Measurements from ENCODE around the gene LRP1B.

Gene LRP1B

GRCh38 chr2:141814150-141814549, 316.7 kb downstream of the LRP1B start:
- TF ChIP-seq USF1 (IDR thresholded peaks at IDR 0.05) (no peak), CEBPB (IDR thresholded peaks at IDR 0.05) (no peak), REST (IDR thresholded peaks at IDR 0.05; ENCODE audit: low read depth) (no peak), TCF12 (IDR thresholded peaks at IDR 0.05; ENCODE audit: low read depth) (no peak), TEAD4 (IDR thresholded peaks at IDR 0.05) (no peak), FOXM1 (IDR thresholded peaks at IDR 0.05; ENCODE audit: borderline replicate concordance, low read depth) (no peak), TAF1 (IDR thresholded peaks at IDR 0.05; ENCODE audit: low read depth) (no peak), RAD21 (IDR thresholded peaks at IDR 0.05; ENCODE audit: low read depth) (no peak), ZBTB7A (IDR thresholded peaks at IDR 0.05; ENCODE audit: low read depth) (no peak), NFIC (IDR thresholded peaks at IDR 0.05) (no peak), MAX (IDR thresholded peaks at IDR 0.05) (no peak)

GRCh38 chr2:141810148-141810547, 320.7 kb downstream of the LRP1B start:
- no peak for TF ChIP-seq FOXM1 (IDR thresholded peaks at IDR 0.05; ENCODE audit: borderline replicate concordance, low read depth)

GRCh38 chr2:141806090-141806489, 324.7 kb downstream of the LRP1B start:
- TF ChIP-seq EP300 (IDR thresholded peaks at IDR 0.05; ENCODE audit: borderline replicate concordance) (no peak), TCF12 (IDR thresholded peaks at IDR 0.05; ENCODE audit: low read depth) (no peak), REST (IDR thresholded peaks at IDR 0.05; ENCODE audit: low read depth) (no peak), YY1 (IDR thresholded peaks at IDR 0.05; ENCODE audit: low read depth) (no peak), CEBPB (IDR thresholded peaks at IDR 0.05) (no peak), EGR1 (IDR thresholded peaks at IDR 0.05) (no peak), NFIC (IDR thresholded peaks at IDR 0.05) (no peak), RAD21 (IDR thresholded peaks at IDR 0.05; ENCODE audit: low read depth) (no peak), CREB1 (IDR thresholded peaks at IDR 0.05; ENCODE audit: low read depth) (no peak), MAX (IDR thresholded peaks at IDR 0.05) (no peak)

GRCh38 chr2:141805302-141805701, 325.5 kb downstream of the LRP1B start:
- TF ChIP-seq EP300 (IDR thresholded peaks at IDR 0.05; ENCODE audit: borderline replicate concordance): no peak
- no peak for TF ChIP-seq TCF12 (IDR thresholded peaks at IDR 0.05; ENCODE audit: low read depth)
- TF ChIP-seq ZBTB7A (IDR thresholded peaks at IDR 0.05; ENCODE audit: low read depth): no peak
- TF ChIP-seq FOXM1 (IDR thresholded peaks at IDR 0.05; ENCODE audit: borderline replicate concordance, low read depth): no peak
- no peak for TF ChIP-seq TEAD4 (IDR thresholded peaks at IDR 0.05)
- no peak for TF ChIP-seq RAD21 (IDR thresholded peaks at IDR 0.05; ENCODE audit: low read depth)
- no peak for TF ChIP-seq MAX (IDR thresholded peaks at IDR 0.05)
- TF ChIP-seq NFIC (IDR thresholded peaks at IDR 0.05): no peak
- no peak for TF ChIP-seq REST (IDR thresholded peaks at IDR 0.05; ENCODE audit: low read depth)
- no peak for TF ChIP-seq TAF1 (IDR thresholded peaks at IDR 0.05; ENCODE audit: low read depth)
- TF ChIP-seq EGR1 (IDR thresholded peaks at IDR 0.05): no peak
- TF ChIP-seq YY1 (IDR thresholded peaks at IDR 0.05; ENCODE audit: low read depth): no peak

GRCh38 chr2:141796449-141796848, 334.4 kb downstream of the LRP1B start:
- TF ChIP-seq EP300 (IDR thresholded peaks at IDR 0.05; ENCODE audit: borderline replicate concordance) (no peak), TCF12 (IDR thresholded peaks at IDR 0.05; ENCODE audit: low read depth) (no peak), TEAD4 (IDR thresholded peaks at IDR 0.05) (no peak), MAX (IDR thresholded peaks at IDR 0.05) (no peak), ZBTB7A (IDR thresholded peaks at IDR 0.05; ENCODE audit: low read depth) (no peak), TAF1 (IDR thresholded peaks at IDR 0.05; ENCODE audit: low read depth) (no peak), FOXM1 (IDR thresholded peaks at IDR 0.05; ENCODE audit: borderline replicate concordance, low read depth) (no peak), EGR1 (IDR thresholded peaks at IDR 0.05) (no peak), YY1 (IDR thresholded peaks at IDR 0.05; ENCODE audit: low read depth) (no peak), CEBPB (IDR thresholded peaks at IDR 0.05) (no peak), CREB1 (IDR thresholded peaks at IDR 0.05; ENCODE audit: low read depth) (no peak), RAD21 (IDR thresholded peaks at IDR 0.05; ENCODE audit: low read depth) (no peak), REST (IDR thresholded peaks at IDR 0.05; ENCODE audit: low read depth) (no peak), NFIC (IDR thresholded peaks at IDR 0.05) (no peak), USF1 (IDR thresholded peaks at IDR 0.05) (no peak)

All from Ishikawa (cell line).